ENCODE data around the gene ZNF383. TPM values are rescaled to one million over a fixed set of nuclear protein-coding genes. Genes with fewer than 3 reads are reported as not detected.
"Not testable (repeated sequence)": the region's sequence is repeated elsewhere in the genome, so short reads cannot be mapped to it uniquely, and the experiment has no call there.

The ZNF383 gene
- total RNA-seq, 1 experiment from 2014 or later, result 4.8 TPM

GRCh38 chr19:37292998-37293939, 75.3 kb downstream of the ZNF383 start:
- DNase-seq (ENCODE audit: low read depth), result not testable (repeated sequence)

DNA sequence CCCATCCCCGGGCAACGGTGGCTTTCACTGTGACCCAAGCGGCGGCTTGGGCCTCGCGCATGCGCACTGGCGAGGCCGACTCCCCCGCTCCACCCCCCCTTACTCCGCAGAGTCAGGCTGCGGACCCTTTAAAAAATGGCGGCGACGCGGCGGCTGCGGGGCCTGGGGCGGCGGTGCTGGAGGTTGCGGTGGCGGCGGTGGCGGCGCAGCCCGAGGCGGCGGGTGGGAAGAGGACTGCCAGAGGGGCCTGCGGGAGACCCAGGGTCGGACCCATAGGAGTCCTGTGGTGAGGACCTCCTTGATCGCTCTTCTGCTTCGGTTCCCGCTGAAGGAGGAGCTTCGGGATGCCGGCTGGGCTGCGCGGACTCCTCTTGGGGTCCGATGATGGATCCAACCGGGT, 76.2 kb downstream of the ZNF383 start:
- DNase-seq (ENCODE audit: low read depth), result not testable (repeated sequence)

Other genes starting within 250 kb of the ZNF383 start
- 8.7 and 9.7 TPM in 2 replicates for gene ZNF420, start 139.8 kb upstream of the ZNF383 start, total RNA-seq (2014; rRNA removed; shearing (Covaris generic))
- 11.9 and 16.5 TPM in 2 replicates for gene ZNF585A, start 45.5 kb upstream of the ZNF383 start, total RNA-seq (2014; rRNA removed; shearing (Covaris generic))
- 9.6 and 10.6 TPM in 2 replicates for gene ZNF585B, start 7.7 kb upstream of the ZNF383 start, total RNA-seq (2014; rRNA removed; shearing (Covaris generic))
- 1.8 and 3.7 TPM in 2 replicates for gene ZNF527, start 152.9 kb downstream of the ZNF383 start, total RNA-seq (2014; rRNA removed; shearing (Covaris generic))
- gene ZNF569, start 249.2 kb downstream of the ZNF383 start, total RNA-seq (2014; rRNA removed; shearing (Covaris generic)), result 7.0 and 9.2 TPM in 2 replicates